B cell (primary cell): Measurements from ENCODE around the gene EGLN1.

Experiments
- EZH2 ChIP-seq: IDR thresholded peaks from 2 replicates; pipeline ENCODE4 v1.6.1; 2012; ENCODE audit warnings: borderline replicate concordance, low read depth, mild to moderate bottlenecking, moderate library complexity, low read length; ENCODE audit not compliant: insufficient read depth, poor library complexity, severe bottlenecking
- TF ChIP-seq, protein P1 (sequence below): fragments of 200-600 bp; IDR thresholded peaks from one replicate; pipeline ENCODE4 v1.8.0; 2022; ENCODE audit warnings: antibody characterized with exemption, mild to moderate bottlenecking

DNA sequence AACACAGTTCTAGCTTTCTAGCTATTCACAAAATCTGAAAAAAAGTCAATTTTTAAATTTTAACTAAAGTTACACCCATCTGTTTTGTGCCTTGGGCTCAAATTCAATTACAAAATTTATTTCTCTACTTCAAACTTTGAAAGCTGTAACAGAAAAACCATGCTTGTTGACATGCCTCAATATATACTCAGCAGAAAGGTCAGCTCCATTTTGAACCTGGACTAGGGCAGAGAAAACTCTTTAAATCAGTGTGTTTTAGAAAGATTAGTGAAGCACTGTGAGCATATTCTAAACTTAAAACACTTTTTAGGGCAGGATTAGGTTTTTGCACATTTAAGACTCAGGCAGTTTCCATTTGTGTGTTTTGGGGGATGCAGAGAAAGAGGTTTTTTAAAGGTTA lies 49.6 kb downstream of the EGLN1 start:
- TF ChIP-seq, protein P1, sequence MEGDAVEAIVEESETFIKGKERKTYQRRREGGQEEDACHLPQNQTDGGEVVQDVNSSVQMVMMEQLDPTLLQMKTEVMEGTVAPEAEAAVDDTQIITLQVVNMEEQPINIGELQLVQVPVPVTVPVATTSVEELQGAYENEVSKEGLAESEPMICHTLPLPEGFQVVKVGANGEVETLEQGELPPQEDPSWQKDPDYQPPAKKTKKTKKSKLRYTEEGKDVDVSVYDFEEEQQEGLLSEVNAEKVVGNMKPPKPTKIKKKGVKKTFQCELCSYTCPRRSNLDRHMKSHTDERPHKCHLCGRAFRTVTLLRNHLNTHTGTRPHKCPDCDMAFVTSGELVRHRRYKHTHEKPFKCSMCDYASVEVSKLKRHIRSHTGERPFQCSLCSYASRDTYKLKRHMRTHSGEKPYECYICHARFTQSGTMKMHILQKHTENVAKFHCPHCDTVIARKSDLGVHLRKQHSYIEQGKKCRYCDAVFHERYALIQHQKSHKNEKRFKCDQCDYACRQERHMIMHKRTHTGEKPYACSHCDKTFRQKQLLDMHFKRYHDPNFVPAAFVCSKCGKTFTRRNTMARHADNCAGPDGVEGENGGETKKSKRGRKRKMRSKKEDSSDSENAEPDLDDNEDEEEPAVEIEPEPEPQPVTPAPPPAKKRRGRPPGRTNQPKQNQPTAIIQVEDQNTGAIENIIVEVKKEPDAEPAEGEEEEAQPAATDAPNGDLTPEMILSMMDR: no peak
- TF ChIP-seq EZH2: no peak
